WTC11 (cell line): ENCODE data around the gene LRRC1.

Experiments
- CTCF ChIP-seq: fragments of 200-600 bp; IDR thresholded peaks from 2 replicates; pipeline ENCODE4 v1.8.0; 2022; ENCODE audit warnings: antibody characterized with exemption
- FOXP1 ChIP-seq: sonication (generic); formaldehyde crosslinking; IDR thresholded peaks from 2 replicates; pipeline ENCODE4 v1.8.0; 2022; ENCODE audit warnings: missing genetic modification reagents, mild to moderate bottlenecking, moderate library complexity, borderline replicate concordance

DNA sequence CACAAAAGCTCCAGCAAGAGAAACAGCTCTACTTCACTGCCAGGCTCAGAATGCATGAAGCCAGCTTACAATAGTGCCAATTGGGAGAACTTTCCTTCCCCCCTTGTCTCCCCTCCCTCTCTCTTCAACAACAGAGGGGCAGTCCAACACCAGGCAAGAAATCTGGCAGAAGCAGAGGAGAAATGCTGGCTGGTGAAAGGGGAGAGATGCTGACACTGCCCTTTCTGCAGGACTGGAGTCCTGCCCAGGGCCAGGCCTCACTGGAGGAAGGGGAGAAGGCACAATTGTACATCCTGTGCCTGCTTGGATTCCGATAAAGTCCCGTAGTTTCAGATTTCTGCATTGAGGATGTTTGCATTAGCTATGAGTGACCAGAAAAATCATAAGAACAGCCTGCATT lies 148.6 kb downstream of the LRRC1 start:
- TF ChIP-seq CTCF = no peak
- TF ChIP-seq FOXP1 (CRISPR knock-in tag) = no peak
